ENCODE data around the gene PODN.

The PODN gene

GRCh38 chr1:53076165-53076564, 14.2 kb downstream of the PODN start:
- DNase-seq: no peak

DNA sequence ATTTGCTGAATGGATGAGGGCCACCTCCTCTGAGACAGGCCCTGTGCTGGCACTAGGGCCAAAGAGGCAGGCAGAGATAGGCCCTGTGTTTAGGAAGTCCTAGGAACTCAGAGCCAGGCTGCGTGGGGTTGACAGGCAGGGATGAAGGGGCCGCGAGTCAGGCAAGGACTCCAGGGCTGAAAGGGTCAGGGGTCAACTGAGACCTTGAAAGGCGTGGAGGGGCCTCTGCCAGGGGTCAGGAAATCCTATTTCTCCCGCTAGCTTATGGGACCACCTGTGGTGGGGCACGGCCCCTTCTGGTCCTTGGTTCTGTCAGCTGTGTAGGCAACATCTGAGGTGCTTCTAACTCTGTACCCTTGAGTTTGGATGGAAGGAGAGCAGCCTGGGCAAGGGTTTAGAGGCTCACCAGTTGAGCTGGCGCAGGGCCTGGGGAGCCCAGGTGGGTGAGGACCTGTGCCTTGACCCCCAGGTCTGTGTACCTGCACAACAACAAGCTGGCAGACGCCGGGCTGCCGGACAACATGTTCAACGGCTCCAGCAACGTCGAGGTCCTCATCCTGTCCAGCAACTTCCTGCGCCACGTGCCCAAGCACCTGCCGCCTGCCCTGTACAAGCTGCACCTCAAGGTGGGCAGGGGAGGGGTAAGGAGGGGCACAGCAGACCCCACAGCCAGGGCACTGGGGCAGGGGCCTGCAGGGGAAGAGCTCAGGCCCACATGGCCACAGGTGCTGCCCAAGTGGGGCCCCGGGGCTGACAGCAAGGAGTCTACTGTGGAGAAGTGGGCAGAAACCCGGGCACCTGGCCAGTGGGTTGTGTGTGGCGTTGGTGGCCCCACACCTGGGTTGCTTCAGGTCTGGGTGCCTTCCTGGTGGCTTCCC, 14.9 kb downstream of the PODN start:
- DNase-seq: no peak

DNA sequence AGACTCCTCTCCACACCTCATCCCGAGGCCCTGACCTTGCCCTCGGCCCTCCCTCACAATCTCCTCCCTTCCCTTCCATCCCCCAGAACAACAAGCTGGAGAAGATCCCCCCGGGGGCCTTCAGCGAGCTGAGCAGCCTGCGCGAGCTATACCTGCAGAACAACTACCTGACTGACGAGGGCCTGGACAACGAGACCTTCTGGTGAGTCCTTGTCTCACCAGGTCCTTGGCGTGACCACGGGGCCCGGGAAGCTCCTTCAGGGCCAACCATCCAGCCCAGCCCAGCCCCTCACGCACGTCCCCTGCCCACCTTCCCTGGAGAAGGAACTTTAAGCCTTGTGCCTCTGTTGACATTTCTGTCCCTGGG, 15.6 kb downstream of the PODN start:
- DNase-seq: no peak

- DNase-seq: no peak
Observed at GRCh38 chr1:53078333-53079101, 16.5 kb downstream of the PODN start.

DNA sequence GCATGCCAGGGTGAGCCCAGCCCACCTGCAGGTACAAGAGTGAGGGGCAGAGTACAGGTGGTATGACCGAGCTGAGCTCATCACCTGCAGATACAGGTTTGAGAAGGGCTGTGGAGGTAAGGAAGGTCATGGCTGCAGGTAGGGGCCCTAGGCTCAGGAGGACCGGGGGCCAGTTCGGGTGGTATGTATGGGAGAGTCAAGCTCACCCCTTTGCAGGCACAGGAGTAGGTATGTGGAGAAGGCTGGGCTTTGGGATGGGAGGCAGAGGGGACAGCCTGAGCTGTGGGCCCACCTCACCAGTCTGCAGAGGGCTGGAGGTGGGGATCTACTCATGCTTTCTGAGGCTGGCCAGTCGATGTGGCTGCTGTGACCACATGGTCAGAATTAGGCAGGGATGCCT, 17.2 kb downstream of the PODN start:
- no peak for DNase-seq

- no peak for DNase-seq
Observed at GRCh38 chr1:53080041-53080440, 18.0 kb downstream of the PODN start.

GRCh38 chr1:53080769-53081168, 18.8 kb downstream of the PODN start:
- DNase-seq: no peak

GRCh38 chr1:53081384-53082066, 19.5 kb downstream of the PODN start:
- no peak for DNase-seq

GRCh38 chr1:53082826-53083455, 20.9 kb downstream of the PODN start:
- DNase-seq: no peak

DNA sequence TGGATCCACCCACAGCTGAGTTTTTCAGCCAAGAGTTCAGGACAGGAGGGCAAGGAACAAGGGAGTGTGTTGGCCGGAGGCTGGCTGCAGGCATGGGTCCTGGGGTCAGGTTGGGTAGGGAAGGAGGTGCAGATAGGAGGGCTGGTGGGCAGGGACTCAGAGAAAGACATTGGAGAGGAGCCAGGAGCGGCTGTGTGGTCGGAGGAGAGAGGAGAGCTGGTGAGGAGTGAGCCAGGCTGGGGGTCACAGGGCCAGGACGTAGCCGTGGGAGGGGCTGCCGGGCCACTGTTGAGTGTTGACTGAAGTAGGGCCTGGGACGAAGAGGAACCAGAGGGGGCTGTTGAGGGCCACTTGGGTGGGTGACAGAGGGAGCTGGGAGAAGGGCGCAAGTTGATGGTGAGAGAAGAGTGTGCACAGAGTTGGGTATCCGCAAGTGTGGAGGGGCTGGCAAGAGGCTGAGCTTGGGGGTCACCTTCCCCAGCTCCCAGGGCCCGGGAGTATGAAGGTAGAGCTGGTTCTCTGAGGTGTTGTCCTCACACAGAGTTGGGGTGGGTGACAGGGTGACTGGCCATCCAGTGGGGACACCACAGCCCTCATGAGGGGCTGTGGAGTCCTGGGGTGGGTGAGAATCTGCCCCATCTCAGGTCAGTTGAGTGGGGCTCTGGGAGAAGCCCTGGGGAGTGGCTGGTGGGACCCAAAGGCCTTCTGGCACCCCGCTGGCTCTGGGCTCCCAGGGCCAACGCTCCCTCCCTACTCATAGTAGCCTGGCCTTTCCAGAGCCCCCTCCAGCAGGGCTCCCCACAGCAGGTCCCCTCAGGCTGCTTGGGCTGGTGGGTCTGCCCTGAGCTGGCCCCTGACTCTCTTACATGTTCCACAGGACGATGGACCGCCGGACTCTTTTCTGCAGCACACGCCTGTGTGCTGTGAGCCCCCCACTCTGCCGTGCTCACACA, 21.9 kb downstream of the PODN start:
- DNase-seq: no peak

DNA sequence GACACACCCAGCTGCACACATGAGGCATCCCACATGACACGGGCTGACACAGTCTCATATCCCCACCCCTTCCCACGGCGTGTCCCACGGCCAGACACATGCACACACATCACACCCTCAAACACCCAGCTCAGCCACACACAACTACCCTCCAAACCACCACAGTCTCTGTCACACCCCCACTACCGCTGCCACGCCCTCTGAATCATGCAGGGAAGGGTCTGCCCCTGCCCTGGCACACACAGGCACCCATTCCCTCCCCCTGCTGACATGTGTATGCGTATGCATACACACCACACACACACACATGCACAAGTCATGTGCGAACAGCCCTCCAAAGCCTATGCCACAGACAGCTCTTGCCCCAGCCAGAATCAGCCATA, 22.6 kb downstream of the PODN start:
- DNase-seq: no peak

DNA sequence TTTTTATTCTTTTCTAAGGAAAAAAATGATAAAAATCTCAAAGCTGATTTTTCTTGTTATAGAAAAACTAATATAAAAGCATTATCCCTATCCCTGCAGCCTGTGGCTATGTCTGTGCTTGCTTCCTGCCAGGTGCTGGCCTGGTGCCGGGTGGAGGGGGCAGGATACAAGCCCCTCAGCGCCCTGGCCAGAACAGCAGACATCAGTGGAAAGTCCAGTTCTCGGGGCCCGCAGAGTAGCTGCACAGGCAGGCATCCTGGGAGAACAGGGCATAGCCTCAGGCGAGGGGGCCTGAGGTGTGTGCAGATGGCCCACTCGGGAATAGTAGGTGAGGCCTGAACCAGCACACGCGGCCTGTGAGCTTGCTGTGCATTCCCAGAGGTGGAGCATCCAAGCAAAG, 23.4 kb downstream of the PODN start:
- DNase-seq: no peak

DNA sequence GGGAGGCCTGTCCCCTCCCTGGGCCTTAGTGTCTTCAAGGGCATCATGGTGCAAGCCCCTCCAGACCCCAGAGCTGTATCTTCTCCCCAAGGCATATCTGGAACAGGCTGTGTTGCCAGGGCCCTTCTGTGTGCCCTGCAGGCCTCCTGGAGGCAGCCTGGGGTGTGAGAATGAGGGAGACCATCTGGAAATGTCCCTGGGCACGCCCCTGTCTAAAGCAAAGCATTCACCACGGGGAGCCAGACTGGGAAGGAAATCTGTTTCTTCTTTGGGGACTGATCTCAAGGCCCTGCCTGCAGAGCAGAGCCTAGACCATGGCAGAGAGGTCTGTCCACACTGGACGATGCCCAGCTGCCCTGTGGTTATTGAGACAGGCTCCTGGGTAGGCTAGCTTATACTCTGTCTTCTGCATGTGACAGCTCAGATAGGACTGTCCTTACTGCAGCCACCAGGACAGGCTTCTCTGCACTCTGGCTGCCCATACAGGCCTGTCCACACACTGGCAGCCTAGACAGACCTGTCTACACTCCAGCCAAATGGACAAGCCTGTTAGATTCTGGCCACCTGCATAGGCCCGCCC, 24.6 kb downstream of the PODN start:
- DNase-seq: no peak

GRCh38 chr1:53087332-53088285, 25.6 kb downstream of the PODN start:
- no peak for DNase-seq

DNA sequence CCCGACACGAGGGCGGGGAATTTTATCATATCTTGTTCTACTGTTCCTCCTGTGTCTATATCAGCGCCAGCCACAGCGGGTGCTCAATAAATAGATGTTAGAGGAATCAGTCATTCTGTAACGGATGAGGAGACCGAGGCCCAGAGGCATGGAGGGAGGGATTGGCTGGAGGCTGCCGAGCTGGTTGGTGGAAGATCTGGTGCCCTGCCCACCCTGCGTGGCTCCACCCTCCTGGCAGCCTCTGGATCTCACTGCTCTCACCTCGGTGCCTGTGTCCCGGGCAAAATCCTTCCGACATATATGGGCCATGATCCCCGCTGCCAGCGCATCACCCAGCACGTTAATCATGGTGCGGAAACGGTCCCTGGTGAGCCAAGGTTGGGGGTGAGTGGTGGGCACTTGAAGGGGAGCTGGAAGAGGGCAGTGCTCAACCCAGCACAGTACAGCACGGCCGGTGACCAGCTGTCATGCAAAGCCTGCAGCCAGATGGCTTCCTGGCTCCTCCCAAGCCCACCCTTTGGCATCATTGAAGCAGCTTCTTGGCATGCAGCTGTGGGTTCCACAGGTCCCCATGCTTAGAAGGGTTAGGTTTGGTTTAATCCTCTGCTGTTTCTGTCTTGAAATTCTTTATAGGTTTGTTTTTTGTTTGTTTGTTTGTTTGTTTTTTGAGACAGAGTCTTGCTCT, 26.7 kb downstream of the PODN start:
- DNase-seq: no peak

- no peak for DNase-seq
Observed at GRCh38 chr1:53089478-53090226, 27.6 kb downstream of the PODN start.

- no peak for DNase-seq
Observed at GRCh38 chr1:53090227-53091147, 28.5 kb downstream of the PODN start.

Measured in 8988T (cell line).